ENCODE results near the gene FARP1.

The FARP1 gene

GRCh38 chr13:98385606-98386005 is 242.7 kb downstream of the FARP1 start:
- Histone ChIP-seq H3K9ac (no peak overlapping the region), H3K4me2 (no peak overlapping the region), H3K36me3 (peaks cover 76% of the 10 kb centered on the region), H3K27ac (no peak overlapping the region), H3K4me3 (no peak overlapping the region), H3K9me3 (no peaks in the 10 kb centered on the region), H3K4me1 (no peaks in the 10 kb centered on the region), H4K20me1 (no peaks in the 10 kb centered on the region), H3K27me3 (no peaks in the 10 kb centered on the region)
- TF ChIP-seq Cebpa-rat (IDR thresholded peaks at IDR 0.05), result no peak

GRCh38 chr13:98386637-98387036 is 243.7 kb downstream of the FARP1 start:
- TF ChIP-seq Cebpa-rat (IDR thresholded peaks at IDR 0.05), result no peak
- Histone ChIP-seq H3K9ac (no peak overlapping the region), H3K9me3 (no peaks in the 10 kb centered on the region), H3K27ac (no peak overlapping the region), H4K20me1 (no peaks in the 10 kb centered on the region), H3K4me3 (no peak overlapping the region), H3K4me2 (no peak overlapping the region), H3K36me3 (peaks cover 84% of the 10 kb centered on the region), H3K4me1 (no peaks in the 10 kb centered on the region), H3K27me3 (no peaks in the 10 kb centered on the region)

DNA sequence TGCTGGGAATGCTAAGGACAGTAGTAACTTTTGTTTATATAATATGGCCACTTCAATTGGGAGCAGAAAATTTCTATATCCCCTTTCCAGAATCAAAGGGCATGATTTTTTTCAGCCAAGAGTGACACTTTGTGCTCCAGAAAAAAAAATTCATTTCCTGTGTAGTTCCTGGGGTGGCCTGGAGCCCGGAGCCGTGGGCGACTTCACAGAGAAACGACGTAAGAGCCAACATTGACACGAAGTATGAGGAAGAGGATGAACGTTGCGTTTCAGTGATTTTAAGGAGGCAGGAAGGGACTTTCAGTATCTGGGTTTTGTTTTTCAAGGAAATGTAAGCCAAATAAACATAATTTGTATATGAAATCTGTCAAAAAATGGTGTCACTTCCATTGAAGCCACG is 246.4 kb downstream of the FARP1 start:
- TF ChIP-seq Cebpa-rat (IDR thresholded peaks at IDR 0.05), result no peak
- no peaks in the 10 kb centered on the region for H3K27me3 ChIP-seq
- no peak overlapping the region for H3K27ac ChIP-seq
- H3K9ac ChIP-seq, result no peak overlapping the region
- no peaks in the 10 kb centered on the region for H4K20me1 ChIP-seq
- peaks cover 94% of the 10 kb centered on the region for H3K36me3 ChIP-seq
- no peaks in the 10 kb centered on the region for H3K9me3 ChIP-seq
- H3K4me1 ChIP-seq, result no peaks in the 10 kb centered on the region
- no peak overlapping the region for H3K4me2 ChIP-seq
- no peak overlapping the region for H3K4me3 ChIP-seq

DNA sequence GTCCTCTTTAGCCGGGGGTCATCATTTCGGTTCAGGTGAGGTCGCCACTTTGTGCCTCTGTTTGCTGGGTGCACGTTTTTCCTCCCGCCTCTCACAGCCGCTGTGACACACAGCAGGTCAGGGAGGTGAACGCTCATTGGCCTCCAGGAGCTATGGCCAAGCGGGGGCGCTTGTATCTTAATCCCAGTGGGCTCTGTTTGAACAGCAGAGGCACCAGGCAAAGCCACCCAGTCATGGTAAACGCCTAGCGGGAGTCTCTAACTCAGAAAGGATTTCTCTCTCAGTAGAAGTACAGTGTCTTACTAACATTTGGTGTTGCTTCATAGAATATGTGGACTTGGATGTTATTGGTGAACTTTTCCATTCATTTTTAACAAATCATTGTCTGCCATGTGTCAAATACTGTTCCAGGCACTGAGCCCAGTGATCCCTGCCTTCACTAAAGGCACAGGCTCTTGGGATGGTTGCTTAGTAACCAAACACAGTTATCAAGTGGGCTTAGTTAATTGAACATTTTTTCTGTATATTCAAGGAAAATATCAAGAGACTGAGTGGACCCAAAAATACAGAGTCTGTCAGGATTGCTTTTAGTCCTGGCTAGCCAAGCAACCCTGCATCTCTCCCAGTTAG is 247.3 kb downstream of the FARP1 start:
- H3K27ac ChIP-seq, result no peak overlapping the region
- no peaks in the 10 kb centered on the region for H3K9me3 ChIP-seq
- no peak for TF ChIP-seq Cebpa-rat (IDR thresholded peaks at IDR 0.05)
- no peak overlapping the region for H3K4me3 ChIP-seq
- no peak overlapping the region for H3K9ac ChIP-seq
- H4K20me1 ChIP-seq, result no peaks in the 10 kb centered on the region
- H3K4me1 ChIP-seq, result no peaks in the 10 kb centered on the region
- no peak overlapping the region for H3K4me2 ChIP-seq
- H3K27me3 ChIP-seq, result no peaks in the 10 kb centered on the region
- H3K36me3 ChIP-seq, result peaks cover 94% of the 10 kb centered on the region

DNA sequence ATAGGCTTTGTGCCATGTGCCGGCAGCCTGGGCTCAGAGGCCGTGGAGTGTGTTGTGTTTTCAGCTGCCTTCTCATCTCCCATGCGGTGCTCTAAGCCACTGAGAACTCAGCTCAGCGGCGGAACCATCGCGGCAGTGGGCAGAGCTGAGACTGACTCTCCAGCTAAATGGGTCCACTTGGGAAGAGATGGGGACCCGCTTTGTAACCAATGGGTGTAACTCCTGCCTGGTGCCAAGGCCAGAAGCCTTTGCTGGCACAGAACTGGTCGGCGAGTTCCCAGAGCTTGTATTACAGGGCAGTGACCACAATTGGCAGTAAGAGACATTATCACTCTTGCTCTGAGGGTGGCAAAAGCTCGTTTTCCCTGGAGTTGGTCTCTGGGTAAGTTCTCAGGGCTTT is 251.0 kb downstream of the FARP1 start:
- Histone ChIP-seq H3K4me3 (no peak overlapping the region), H3K27ac (no peak overlapping the region), H3K27me3 (no peaks in the 10 kb centered on the region), H3K4me2 (no peak overlapping the region), H3K9ac (no peak overlapping the region), H3K36me3 (peaks cover 69% of the 10 kb centered on the region), H3K4me1 (no peaks in the 10 kb centered on the region; the same call in 1 of the 2 replicates), H3K9me3 (no peaks in the 10 kb centered on the region), H4K20me1 (no peaks in the 10 kb centered on the region)
- TF ChIP-seq Cebpa-rat (IDR thresholded peaks at IDR 0.05), result no peak

- Histone ChIP-seq H4K20me1 (no peaks in the 10 kb centered on the region), H3K9ac (no peak overlapping the region), H3K4me1 (no peaks in the 10 kb centered on the region; the same call in 1 of the 2 replicates), H3K9me3 (no peaks in the 10 kb centered on the region), H3K36me3 (peaks cover 61% of the 10 kb centered on the region), H3K4me2 (no peak overlapping the region), H3K27me3 (no peaks in the 10 kb centered on the region), H3K4me3 (no peak overlapping the region), H3K27ac (no peak overlapping the region)
- TF ChIP-seq Cebpa-rat (IDR thresholded peaks at IDR 0.05), result no peak
These were observed 252.1 kb downstream of the FARP1 start for GRCh38 chr13:98394820-98395510.

- Histone ChIP-seq H3K27ac (no peak overlapping the region), H3K4me2 (no peak overlapping the region), H3K9me3 (no peaks in the 10 kb centered on the region), H3K9ac (no peak overlapping the region), H3K4me3 (no peak overlapping the region), H4K20me1 (no peaks in the 10 kb centered on the region), H3K27me3 (no peaks in the 10 kb centered on the region), H3K36me3 (peaks cover 49% of the 10 kb centered on the region), H3K4me1 (no peaks in the 10 kb centered on the region; the same call in 1 of the 2 replicates)
- no peak for TF ChIP-seq Cebpa-rat (IDR thresholded peaks at IDR 0.05)
These were observed 253.3 kb downstream of the FARP1 start for GRCh38 chr13:98396071-98396710.

DNA sequence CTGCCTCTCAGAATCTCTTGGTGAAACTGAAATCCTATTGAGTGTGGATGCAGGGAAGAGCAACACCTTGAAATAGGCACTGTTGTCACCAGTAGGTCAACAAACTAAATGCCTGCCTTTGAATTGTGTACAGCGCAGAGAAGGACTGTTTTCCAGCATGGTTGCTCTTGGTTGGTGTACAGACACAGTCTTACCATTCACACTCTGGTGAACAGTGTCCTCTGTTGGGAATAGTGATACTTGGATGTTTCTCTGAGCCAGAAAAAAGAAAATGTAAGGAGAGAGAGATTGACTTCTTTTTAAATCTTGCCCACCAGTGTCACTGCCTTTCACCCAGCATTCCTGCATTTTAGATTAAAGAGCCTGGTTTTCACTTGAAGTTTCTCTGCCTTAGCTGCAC is 254.3 kb downstream of the FARP1 start:
- no peak overlapping the region for H3K4me3 ChIP-seq
- no peaks in the 10 kb centered on the region for H4K20me1 ChIP-seq
- peaks cover 43% of the 10 kb centered on the region for H3K36me3 ChIP-seq
- no peaks in the 10 kb centered on the region for H3K9me3 ChIP-seq
- no peak overlapping the region for H3K4me2 ChIP-seq
- no peaks in the 10 kb centered on the region for H3K27me3 ChIP-seq
- TF ChIP-seq Cebpa-rat (IDR thresholded peaks at IDR 0.05), result no peak
- H3K27ac ChIP-seq, result no peak overlapping the region
- H3K9ac ChIP-seq, result no peak overlapping the region
- no peaks in the 10 kb centered on the region; the same call in 1 of the 2 replicates for H3K4me1 ChIP-seq

DNA sequence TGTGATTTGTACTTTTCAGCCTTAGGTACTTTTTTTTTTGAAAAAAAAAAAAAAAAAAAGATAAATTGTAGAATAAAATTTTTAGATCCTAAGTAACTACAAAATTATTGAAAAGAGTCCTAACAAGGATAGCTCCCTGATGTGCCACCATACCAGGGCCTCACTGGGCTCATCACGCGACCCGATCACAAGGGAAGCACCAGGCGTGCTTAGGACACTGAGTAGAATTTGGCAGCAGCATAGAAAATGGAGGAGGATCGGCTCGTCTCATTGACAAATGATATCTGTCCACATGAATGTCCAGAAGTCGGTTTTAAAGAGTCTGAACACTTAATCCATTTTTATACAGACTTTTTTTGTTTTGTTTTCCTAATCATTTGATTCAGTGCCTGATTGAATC is 255.0 kb downstream of the FARP1 start:
- peaks cover 45% of the 10 kb centered on the region for H3K36me3 ChIP-seq
- TF ChIP-seq Cebpa-rat (IDR thresholded peaks at IDR 0.05), result no peak
- H3K9ac ChIP-seq, result no peak overlapping the region
- H3K4me1 ChIP-seq, result no peaks in the 10 kb centered on the region; the same call in 1 of the 2 replicates
- H3K27me3 ChIP-seq, result no peaks in the 10 kb centered on the region
- H3K4me2 ChIP-seq, result no peak overlapping the region
- H3K27ac ChIP-seq, result no peak overlapping the region
- no peak overlapping the region for H3K4me3 ChIP-seq
- no peaks in the 10 kb centered on the region for H3K9me3 ChIP-seq
- H4K20me1 ChIP-seq, result no peaks in the 10 kb centered on the region

- no peaks in the 10 kb centered on the region for H3K27me3 ChIP-seq
- H3K4me3 ChIP-seq, result no peak overlapping the region
- no peaks in the 10 kb centered on the region for H4K20me1 ChIP-seq
- H3K4me2 ChIP-seq, result no peak overlapping the region
- H3K36me3 ChIP-seq, result peaks cover 38% of the 10 kb centered on the region
- H3K4me1 ChIP-seq, result no peaks in the 10 kb centered on the region; the same call in 1 of the 2 replicates
- no peak overlapping the region for H3K27ac ChIP-seq
- H3K9me3 ChIP-seq, result no peaks in the 10 kb centered on the region
- H3K9ac ChIP-seq, result no peak overlapping the region
- TF ChIP-seq Cebpa-rat (IDR thresholded peaks at IDR 0.05), result no peak
These were observed 255.7 kb downstream of the FARP1 start for GRCh38 chr13:98398581-98398980.
